ENCODE data around the gene ADGRD1. TPM values are rescaled to one million over a fixed set of nuclear protein-coding genes. Genes with fewer than 3 reads are reported as not detected.

ADGRD1 gene
- total RNA-seq, 1 experiment from 2014 or later: 0.77 TPM

DNA sequence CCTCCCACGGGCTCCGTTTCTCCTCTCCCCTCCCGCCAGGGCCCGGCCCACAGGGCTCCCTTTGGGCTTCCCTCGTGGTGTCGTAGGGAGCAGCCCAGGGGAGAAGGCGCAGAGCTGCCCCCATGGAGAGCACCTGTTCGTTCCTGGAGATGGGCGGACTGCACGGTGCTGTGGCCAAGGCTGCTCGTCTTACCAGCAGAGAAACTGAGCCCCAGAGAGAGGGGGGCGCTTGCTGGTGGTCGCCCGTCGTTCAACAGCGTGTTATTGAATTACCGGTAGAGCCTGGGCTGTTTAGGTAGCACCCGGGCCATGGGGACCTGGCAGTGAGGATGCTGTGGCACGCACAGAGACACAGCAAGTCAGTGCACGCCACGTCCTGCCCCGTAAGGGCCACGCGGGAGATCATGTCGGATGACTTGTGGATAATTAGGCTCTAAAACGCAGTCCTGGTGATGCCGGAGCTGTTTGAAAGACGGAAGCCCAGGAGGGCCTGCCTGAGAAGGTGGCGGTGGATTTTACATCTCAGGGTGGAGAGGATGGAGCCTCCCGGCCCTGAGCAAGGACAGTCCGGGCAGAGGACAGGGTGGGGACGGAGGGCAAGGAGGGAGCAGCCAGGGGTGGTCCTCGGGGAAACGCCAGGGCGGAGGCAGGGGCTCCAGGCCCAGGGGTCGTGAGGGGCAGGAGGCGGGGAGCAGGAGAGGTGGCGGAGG is 134.4 kb downstream of the ADGRD1 start:
- no peaks in the 10 kb centered on the region for H3K27me3 Mint-ChIP-seq (ENCODE audit: low read depth)
- no peaks in the 10 kb centered on the region for H3K9me3 Mint-ChIP-seq
- CTCF ChIA-PET: no interaction called here
- H3K4me1 Mint-ChIP-seq: no peaks in the 10 kb centered on the region
- H3K36me3 Mint-ChIP-seq: no peaks in the 10 kb centered on the region
- no peak for ATAC-seq
- TF ChIP-seq, protein P1, sequence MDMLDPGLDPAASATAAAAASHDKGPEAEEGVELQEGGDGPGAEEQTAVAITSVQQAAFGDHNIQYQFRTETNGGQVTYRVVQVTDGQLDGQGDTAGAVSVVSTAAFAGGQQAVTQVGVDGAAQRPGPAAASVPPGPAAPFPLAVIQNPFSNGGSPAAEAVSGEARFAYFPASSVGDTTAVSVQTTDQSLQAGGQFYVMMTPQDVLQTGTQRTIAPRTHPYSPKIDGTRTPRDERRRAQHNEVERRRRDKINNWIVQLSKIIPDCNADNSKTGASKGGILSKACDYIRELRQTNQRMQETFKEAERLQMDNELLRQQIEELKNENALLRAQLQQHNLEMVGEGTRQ (CRISPR knock-in tag; IDR thresholded peaks at IDR 0.05): no peak
- TF ChIP-seq JUN (CRISPR knock-in tag; IDR thresholded peaks at IDR 0.05): no peak
- TF ChIP-seq, protein P2, sequence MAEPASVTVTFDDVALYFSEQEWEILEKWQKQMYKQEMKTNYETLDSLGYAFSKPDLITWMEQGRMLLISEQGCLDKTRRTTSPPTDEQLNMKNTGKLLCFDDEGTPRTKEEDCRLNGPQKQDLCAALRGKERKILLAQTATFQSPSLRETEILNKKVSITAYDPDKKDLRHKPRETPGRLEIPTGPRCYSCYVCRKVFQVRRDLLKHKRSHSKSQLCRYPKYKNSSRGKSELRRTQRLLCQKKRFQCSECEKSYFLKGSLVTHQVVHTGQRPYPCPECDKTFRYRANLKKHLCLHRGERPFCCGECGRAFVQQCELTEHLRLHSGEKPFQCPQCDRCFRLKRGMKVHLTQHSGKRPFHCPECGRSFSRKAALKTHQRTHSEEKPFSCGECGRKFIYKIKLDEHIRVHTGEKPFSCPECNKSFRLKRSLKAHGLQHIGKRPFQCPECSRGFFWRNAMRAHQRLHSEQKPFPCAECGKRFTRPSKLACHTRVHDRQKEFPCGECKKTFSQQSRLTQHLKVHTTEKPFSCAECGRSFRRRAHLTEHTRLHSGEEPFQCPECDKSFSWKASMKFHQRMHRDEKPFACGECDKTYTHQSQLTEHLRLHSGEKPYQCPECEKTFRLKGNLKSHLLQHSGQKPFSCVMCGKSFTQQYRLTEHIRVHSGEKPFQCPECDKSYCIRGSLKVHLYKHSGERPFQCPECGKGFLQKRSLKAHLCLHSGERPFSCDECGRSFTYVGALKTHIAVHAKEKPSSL (CRISPR knock-in tag; conservative IDR thresholded peaks at IDR 0.05): no peak
- peak; percentile 7 for DNase-seq (ENCODE audit: low spot score)
- H3K27ac Mint-ChIP-seq: no peak overlapping the region; the same call in 1 of the 2 replicates
- POLR2A ChIA-PET: no interaction called here
- H3K4me3 Mint-ChIP-seq: no peak overlapping the region

DNA sequence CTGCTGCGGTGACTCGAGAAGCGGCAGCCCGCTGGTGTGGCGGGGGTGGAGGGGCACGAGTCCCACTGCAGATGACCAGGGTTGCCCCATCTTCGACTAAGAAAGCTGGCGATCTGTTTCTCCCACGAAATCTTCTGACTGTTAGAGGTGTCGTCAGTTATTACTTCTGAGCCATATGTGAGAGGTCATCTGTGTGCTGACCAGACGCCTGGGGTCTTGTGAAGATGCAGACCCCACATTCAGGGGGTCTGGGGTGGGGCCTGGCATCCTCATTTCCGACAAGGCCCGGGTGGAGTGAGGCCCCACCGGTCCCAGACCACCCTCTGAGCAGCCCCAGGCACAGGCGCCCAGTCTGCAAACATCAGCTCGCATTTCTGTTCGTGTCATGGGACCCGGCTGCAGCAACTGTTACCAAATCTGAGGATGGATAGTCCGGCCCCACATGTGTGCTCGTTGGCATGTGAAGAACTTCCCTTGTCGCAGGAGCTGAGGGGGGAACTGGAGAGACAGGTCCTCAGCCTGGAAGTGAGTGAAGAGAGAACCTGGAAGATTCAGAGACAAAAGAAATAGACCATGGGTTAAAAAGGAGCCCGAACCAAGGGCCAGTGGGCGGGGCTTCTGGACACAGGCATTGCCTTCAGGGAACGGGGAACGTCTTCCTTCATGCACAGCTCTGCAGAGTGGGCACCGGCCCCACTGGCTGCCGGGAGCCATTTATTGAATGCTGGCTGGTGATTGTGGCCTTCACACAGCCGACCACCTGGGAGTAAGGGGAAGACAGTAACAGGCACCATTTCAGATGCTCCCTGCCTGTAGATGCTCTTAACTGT is 135.2 kb downstream of the ADGRD1 start:
- H3K27me3 Mint-ChIP-seq (ENCODE audit: low read depth): no peaks in the 10 kb centered on the region
- peak; percentile 10 for DNase-seq (ENCODE audit: low spot score)
- H3K36me3 Mint-ChIP-seq: no peaks in the 10 kb centered on the region
- H3K9me3 Mint-ChIP-seq: no peaks in the 10 kb centered on the region
- TF ChIP-seq GTF2I (CRISPR knock-in tag; conservative IDR thresholded peaks at IDR 0.05): no peak
- TF ChIP-seq IRF2 (CRISPR knock-in tag; IDR thresholded peaks at IDR 0.05; ENCODE audit: borderline replicate concordance, low read depth): no peak
- TF ChIP-seq ZNF671 (CRISPR knock-in tag; IDR thresholded peaks at IDR 0.05): no peak
- no peak for TF ChIP-seq TCF7 (CRISPR knock-in tag; IDR thresholded peaks at IDR 0.05; ENCODE audit: low read depth)
- no peak for TF ChIP-seq SMAD4 (CRISPR knock-in tag; IDR thresholded peaks at IDR 0.05)
- no peak for TF ChIP-seq SOX15 (CRISPR knock-in tag; IDR thresholded peaks at IDR 0.05)
- TF ChIP-seq, protein P3, sequence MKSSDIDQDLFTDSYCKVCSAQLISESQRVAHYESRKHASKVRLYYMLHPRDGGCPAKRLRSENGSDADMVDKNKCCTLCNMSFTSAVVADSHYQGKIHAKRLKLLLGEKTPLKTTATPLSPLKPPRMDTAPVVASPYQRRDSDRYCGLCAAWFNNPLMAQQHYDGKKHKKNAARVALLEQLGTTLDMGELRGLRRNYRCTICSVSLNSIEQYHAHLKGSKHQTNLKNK (CRISPR knock-in tag; IDR thresholded peaks at IDR 0.05): no peak
- no peak for TF ChIP-seq ETV6 (CRISPR knock-in tag; IDR thresholded peaks at IDR 0.05)
- TF ChIP-seq CREB1 (CRISPR knock-in tag; IDR thresholded peaks at IDR 0.05): no peak
- TF ChIP-seq, protein P4, sequence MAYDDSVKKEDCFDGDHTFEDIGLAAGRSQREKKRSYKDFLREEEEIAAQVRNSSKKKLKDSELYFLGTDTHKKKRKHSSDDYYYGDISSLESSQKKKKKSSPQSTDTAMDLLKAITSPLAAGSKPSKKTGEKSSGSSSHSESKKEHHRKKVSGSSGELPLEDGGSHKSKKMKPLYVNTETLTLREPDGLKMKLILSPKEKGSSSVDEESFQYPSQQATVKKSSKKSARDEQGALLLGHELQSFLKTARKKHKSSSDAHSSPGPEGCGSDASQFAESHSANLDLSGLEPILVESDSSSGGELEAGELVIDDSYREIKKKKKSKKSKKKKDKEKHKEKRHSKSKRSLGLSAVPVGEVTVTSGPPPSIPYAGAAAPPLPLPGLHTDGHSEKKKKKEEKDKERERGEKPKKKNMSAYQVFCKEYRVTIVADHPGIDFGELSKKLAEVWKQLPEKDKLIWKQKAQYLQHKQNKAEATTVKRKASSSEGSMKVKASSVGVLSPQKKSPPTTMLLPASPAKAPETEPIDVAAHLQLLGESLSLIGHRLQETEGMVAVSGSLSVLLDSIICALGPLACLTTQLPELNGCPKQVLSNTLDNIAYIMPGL (CRISPR knock-in tag; IDR thresholded peaks at IDR 0.05): no peak
- TF ChIP-seq, protein P5, sequence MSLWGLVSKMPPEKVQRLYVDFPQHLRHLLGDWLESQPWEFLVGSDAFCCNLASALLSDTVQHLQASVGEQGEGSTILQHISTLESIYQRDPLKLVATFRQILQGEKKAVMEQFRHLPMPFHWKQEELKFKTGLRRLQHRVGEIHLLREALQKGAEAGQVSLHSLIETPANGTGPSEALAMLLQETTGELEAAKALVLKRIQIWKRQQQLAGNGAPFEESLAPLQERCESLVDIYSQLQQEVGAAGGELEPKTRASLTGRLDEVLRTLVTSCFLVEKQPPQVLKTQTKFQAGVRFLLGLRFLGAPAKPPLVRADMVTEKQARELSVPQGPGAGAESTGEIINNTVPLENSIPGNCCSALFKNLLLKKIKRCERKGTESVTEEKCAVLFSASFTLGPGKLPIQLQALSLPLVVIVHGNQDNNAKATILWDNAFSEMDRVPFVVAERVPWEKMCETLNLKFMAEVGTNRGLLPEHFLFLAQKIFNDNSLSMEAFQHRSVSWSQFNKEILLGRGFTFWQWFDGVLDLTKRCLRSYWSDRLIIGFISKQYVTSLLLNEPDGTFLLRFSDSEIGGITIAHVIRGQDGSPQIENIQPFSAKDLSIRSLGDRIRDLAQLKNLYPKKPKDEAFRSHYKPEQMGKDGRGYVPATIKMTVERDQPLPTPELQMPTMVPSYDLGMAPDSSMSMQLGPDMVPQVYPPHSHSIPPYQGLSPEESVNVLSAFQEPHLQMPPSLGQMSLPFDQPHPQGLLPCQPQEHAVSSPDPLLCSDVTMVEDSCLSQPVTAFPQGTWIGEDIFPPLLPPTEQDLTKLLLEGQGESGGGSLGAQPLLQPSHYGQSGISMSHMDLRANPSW (CRISPR knock-in tag; conservative IDR thresholded peaks at IDR 0.05; ENCODE audit: low read depth): no peak
- no peak for TF ChIP-seq MYBL2 (CRISPR knock-in tag; IDR thresholded peaks at IDR 0.05)
- TF ChIP-seq MXD4 (CRISPR knock-in tag; IDR thresholded peaks at IDR 0.05; ENCODE audit: borderline replicate concordance): no peak
- TF ChIP-seq JAZF1 (CRISPR knock-in tag; IDR thresholded peaks at IDR 0.05): no peak
- TF ChIP-seq JUN (CRISPR knock-in tag; IDR thresholded peaks at IDR 0.05): no peak
- H3K4me3 Mint-ChIP-seq: no peak overlapping the region
- CTCF ChIA-PET: no interaction called here
- no peak for ATAC-seq
- POLR2A ChIA-PET: no interaction called here
- peak overlapping the region; percentile 78 for H3K27ac Mint-ChIP-seq
- H3K4me1 Mint-ChIP-seq: no peaks in the 10 kb centered on the region

Data from WTC11 (cell line).